ENCODE results near the gene MINDY3.
"Not testable (repeated sequence)": the region's sequence is repeated elsewhere in the genome, so short reads cannot be mapped to it uniquely, and the experiment has no call there.

MINDY3 gene

DNA sequence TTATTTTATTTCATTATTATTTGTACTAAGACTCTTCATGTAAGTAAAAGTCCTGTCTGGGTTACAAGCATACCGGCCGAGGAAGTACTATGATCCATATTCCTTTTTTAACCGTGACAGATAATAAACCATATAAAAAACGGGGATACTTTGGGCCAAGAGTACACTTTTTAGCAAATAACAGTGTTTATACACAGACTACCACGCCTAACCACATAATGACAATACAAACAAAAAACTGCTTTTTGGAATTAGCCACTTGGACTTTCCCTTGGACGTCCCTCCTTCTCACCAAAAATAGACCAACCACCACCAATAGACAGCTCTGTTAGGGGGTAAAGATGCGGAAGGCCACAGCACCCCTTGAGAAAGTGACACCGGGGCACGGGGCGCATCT, 800 bp downstream of the MINDY3 start:
- H3K4me3 ChIP-seq (ENCODE audit: low read length): peak overlapping the region; percentile 94
- no peak for DNase-seq (ENCODE audit: low read depth, low spot score)

DNA sequence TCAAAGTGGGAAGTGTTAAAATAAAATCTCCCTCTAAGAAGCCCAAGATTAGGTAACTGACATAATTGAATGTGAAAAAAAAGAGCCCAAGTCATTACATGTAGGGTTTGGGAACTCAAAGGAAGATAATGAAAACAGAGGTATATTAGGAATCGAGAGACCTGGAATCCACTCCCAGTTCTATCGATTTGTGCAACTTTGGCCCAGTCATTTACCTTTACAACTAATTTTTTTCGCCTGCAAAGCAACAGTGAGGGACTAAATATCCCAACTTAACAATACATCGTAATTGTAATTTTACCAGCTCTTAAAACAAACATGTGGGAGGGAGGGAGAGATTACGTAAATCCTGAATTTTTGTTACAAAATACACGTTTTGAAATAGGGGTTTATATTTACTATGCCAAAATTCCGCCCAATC, 1.4 kb downstream of the MINDY3 start:
- no peak for DNase-seq (ENCODE audit: low read depth, low spot score)
- H3K4me3 ChIP-seq (ENCODE audit: low read length): no peak overlapping the region; the same call in 1 of the 2 replicates

DNA sequence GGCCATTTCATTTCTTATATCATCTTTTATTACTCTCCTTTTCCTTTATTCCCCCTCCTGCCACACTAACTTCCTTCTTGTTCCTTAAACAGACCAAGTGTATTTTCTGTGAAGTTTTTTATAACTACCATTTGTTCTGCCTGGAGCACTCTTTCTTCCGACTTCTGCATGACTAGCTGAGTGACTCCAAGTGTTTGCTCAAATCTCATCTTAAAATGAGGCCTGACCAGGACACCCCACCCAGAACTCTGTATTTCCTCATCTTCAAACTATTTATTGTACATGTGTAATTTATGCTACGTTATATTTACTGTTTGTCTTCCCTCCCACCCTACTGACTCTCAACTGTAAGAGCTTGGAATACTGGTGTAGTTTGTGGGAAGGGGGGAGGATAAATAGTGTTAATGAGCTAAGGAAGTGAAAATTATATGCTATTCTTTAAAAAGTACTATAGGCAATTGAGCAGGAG, 3.2 kb downstream of the MINDY3 start:
- H3K4me3 ChIP-seq (ENCODE audit: low read length): no peak overlapping the region
- no peak for DNase-seq (ENCODE audit: low read depth, low spot score)

DNA sequence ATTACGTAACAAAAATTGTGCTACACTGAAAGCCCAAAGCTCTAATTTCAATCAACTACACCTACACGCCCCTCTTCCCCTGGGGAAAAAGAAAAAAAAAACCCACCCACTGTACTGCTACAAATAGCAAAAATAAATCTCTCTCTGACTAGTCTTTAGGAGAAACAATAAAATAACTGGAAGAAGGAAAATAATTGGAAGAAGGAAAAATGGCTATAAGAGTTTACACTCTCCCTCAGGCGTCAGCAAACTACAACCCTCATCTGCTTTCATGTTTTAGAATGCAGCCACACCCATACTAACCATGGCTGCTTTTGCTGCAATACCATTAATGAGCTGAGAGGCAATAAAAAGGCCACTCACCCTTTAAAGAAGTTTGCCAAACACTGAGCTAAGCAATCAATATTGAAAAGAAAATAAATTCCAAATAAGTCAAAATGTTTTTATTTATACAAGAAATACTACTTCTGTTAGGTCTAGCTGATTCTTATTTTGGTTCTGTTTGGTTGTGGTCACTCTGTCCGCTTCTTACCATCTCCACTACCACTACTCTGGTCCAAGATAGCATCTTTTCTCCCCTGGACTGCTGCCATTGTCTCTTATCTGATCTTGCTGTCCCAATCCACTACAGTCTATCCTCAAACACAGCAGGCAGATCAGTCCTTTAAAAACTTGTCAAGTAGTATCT, 3.8 kb downstream of the MINDY3 start:
- no peak overlapping the region for H3K4me3 ChIP-seq (ENCODE audit: low read length)
- DNase-seq (ENCODE audit: low read depth, low spot score): no peak

DNA sequence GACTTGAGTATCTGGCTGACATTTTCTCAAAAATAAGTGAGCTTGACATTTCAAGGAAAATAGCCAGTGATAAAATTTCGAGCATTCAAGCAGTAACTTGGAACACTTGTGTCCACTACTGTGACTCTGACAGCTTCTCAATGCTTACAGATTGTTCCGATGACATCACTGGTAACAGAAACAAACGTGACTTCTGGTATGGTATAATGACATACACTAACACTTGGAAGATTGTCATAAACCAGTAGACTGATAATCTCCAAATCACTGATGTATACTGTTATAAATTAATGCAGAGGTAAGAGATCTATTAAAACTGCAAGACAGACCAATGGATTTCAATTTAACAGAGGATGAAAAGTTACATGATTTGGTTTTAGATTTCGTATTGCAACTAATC, 6.5 kb downstream of the MINDY3 start:
- no peak overlapping the region for H3K4me3 ChIP-seq (ENCODE audit: low read length)
- no peak for DNase-seq (ENCODE audit: low read depth, low spot score)

DNA sequence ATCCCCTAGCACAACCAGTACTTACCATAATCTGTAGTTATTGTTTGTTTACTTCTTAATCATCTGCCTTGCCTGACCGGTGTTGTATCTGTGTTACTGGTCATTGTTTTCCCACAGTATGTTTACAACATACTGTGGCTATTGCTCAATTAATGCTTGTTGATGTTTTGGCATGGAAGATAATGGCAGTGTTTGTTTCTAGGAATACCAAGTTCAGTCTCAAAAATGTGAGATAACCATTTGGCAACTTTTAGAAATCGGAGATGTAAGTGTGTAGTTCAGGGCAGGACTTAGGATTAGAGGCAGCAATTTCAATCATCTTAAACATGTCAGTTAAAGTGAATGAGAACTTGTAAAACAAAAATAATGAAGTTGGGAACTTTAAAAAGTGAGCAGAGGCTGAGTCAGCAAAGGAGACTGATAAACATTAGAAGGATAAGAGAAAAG, 8.2 kb downstream of the MINDY3 start:
- DNase-seq (ENCODE audit: low read depth, low spot score): no peak

DNA sequence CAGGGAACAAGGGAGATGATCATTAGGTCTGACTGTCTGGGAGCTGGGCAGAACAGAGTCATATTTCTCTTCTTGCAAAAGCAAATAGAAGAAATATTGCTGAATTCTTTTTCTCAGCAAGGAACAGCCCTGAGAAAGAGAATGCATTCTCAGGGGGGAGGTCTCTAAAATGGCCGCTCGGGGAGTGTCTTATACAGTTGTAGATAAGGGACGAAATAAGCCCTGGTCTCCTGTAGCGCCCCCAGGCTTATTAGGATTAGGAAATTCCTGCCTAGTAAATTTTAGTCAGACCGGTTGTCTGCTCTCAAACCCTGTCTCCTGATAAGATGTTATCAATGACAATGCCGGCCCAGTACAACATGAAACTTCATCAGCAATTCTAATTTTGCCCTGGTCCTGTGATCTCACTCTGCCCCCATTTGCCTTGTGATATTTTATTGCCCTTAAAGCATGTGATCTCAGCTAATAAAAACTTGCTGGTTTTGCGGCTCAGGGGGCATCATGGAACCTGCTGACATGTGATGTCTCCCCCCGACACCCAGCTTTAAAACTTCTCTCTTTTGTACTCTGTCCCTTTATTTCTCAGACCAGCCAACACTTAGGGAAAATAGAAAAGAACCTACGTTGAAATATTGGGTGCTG, 9.8 kb downstream of the MINDY3 start:
- not testable (repeated sequence) for H3K4me3 ChIP-seq (ENCODE audit: low read length); DNase-seq (ENCODE audit: low read depth, low spot score)

More for the DNA sequence above, 8.2 kb downstream of the MINDY3 start:
- no peak overlapping the region for H3K4me3 ChIP-seq (ENCODE audit: low read length)

DNA sequence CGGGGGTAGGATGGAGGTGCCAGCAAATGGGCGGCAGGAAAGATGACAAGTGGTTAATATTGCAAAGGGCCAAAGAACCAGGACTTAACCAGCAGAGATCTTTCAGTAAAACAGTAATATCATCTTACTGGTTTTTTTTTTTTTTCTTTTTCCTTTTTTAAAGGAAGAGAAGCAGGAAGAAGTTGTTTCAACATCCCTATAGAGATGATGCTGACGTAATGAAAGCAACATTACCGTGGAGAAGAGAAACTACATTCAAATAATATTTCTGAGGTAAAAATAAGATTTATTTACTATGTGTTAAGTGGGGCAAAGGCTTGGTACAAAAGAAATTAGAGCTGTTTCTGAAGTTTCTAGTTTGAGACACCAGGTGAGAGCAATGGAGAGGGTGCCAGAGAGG, 11.0 kb downstream of the MINDY3 start:
- H3K4me3 ChIP-seq (ENCODE audit: low read length): no peak overlapping the region
- no peak for DNase-seq (ENCODE audit: low read depth, low spot score)

DNA sequence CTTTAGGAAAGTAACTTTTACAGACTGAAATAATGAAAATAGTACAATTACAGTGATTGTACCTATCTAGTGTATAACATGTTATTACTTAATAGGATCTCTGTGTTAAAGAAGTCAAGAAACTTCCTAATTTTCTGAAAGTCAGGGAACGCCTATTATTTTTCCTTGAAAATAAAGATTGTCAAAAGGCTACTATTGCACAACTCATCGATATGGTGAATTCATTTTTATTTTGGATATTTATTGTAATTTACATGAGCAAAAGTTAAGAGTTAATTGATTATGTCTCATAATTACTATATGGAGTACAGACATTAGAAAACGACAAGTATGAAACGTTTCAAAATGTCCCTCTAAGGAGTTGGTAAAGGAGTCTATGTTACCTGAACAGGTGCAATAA, 12.8 kb downstream of the MINDY3 start:
- no peak for DNase-seq (ENCODE audit: low read depth, low spot score)
- no peak overlapping the region for H3K4me3 ChIP-seq (ENCODE audit: low read length)

DNA sequence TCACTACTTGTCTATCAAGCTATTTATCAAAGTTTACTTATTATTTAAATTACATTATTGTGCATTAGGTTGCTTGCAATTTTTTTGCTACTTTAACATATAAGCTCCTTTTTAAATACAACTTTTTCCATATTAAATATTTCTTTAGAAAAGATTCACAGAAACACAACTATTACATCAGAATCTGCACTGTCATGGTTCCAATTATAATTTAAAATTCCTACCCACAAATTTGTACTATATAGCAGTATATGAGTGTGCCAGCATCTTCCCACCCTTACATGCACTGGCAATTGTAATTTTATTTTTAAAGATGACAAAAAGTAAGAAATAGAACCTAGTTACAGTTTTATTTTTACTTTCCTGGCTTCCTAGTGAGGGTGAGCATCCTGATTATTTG, 15.8 kb downstream of the MINDY3 start:
- no peak overlapping the region for H3K4me3 ChIP-seq (ENCODE audit: low read length)
- DNase-seq (ENCODE audit: low read depth, low spot score): no peak

DNA sequence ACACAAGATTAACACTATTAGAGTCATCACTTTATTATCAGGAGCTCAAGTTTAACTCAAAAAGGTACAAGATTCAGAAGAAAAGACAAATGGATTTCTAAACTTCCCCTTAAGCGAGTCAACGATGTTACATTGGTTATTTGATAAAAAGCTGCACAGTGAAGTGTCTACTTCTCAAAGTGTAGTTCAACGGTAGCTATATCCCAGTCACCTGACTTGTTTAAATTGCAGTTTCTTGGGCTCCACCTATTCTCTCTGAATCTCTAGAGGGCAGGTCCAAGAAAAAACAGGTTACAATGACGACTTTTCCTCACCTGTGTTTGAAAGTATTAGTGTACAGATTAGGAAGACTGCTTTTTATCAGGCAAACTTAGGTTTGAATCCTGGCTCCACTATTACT, 16.6 kb downstream of the MINDY3 start:
- H3K4me3 ChIP-seq (ENCODE audit: low read length): no peak overlapping the region
- DNase-seq (ENCODE audit: low read depth, low spot score): no peak

DNA sequence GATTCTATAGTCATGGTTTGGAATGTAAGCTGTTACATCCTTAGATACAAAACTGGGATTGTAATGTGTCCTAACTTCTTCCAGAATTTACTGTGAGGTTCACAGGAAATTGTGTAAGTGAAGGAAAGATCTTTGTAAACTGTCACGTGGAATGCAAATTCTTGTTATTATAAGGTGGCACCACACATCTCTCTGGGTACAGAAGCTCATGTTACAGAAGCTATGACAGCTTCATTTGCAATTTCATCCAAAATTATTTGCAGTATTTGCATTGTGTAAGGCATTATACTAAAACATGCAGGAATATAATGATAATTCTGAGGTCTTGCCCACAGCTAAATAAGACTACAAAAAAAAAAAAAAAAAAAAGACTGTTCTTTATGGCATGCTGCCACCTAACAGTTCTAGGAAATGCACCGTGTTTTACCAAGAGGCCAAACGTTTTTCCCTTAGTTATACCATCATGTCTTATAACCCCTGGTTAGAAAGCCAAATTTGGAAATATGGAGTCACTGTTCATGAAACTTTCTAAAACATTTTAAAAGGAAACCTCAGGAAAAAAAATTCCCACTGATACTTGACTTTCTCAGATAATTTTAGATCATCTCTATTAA, 17.6 kb downstream of the MINDY3 start:
- DNase-seq (ENCODE audit: low read depth, low spot score): no peak
- H3K4me3 ChIP-seq (ENCODE audit: low read length): no peak overlapping the region

DNA sequence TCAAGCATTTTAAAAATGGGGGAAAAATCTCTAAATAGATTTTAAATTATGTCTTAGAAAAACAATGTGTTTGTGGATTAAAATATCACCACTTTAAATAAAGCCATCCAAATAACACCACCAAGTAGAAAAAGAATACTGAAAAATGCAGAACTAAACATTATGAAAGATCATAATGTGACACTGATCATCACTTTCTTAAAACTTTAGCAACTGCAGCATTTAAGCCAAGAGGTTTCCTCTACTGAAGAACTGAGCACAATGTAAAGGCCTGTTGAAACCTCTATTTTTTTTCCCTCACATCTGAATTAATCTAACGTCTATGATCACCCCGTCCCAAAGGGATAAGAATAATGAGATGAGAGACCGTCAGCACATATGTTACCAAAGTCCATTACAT, 18.6 kb downstream of the MINDY3 start:
- DNase-seq (ENCODE audit: low read depth, low spot score): no peak
- no peak overlapping the region for H3K4me3 ChIP-seq (ENCODE audit: low read length)

DNA sequence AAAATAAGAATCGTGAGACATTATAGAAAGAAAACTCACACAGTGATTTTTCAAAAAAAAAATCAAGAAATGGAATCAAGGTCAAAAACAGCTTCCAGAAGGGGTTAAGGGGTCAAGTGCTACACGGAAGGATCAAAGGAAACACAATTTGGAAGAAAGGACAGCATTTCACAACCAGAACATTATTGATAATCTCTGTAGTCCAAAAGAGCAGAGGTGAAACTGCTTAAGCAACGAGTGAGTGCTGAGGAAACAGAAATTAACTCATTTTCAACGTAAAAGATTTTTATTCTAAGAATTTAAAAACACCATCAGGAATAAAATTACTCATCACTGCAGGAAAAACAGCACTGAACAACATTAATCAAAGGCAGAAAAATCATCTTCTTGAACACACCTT, 23.5 kb downstream of the MINDY3 start:
- no peak overlapping the region for H3K4me3 ChIP-seq (ENCODE audit: low read length)
- DNase-seq (ENCODE audit: low read depth, low spot score): no peak

DNA sequence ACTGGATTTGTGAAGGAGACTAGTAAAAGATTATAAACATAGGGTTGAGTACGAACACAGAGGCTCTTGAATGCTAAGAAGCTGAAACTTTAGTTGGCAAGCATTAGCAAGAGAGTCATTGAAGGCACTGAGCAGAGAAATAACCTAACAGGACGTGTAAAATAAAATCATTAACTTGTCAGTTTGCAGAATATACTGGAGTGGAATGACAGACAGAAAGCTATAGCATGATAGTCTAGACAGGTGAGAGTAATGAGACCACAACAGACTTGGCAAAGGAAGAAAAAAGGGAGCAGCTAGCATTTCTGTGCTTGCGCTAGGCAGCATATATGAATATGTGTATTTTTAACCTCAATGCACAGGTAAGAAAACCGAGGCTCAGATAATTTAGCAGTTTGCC, 30.8 kb downstream of the MINDY3 start:
- no peak for DNase-seq (ENCODE audit: low read depth, low spot score)

DNA sequence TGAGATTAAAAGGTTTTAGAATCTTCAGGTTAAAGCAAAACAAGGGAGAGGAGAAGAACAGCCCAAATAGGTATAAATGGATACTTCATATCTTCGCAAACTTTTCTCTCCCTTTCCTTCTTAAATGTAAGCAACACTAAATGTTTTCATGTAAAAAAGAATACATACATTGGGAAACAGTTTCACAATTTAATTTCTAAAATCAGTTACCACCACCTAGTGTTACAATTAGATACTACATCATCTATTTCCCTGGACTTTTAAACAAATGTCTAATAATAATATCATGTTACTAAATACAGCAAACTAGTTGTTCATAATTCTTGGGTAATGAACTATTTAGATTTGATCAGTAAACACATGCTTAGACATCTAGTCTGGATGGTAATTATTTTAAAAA, 35.8 kb downstream of the MINDY3 start:
- no peak overlapping the region for H3K4me3 ChIP-seq (ENCODE audit: low read length)
- no peak for DNase-seq (ENCODE audit: low read depth, low spot score)

More for the DNA sequence above, 30.8 kb downstream of the MINDY3 start:
- H3K4me3 ChIP-seq (ENCODE audit: low read length): no peak overlapping the region

DNA sequence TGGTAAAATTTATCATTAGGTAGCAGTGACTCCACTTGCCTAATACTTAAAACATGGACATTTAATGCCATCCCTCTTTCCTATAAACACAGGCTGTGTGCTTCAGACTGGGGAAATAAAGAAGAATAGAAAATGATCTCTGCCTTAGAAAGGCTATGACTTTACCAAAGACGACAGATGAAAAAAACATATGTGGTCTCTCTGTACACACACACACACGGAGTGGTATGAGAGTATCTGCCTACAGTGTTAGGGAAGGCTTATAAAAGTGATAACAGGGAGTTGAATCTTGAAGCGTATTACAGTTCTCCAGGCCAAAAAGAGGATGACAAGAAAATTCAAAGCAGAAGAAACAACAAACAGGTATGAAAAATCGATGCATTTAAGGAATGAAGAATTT, 38.2 kb downstream of the MINDY3 start:
- no peak overlapping the region for H3K4me3 ChIP-seq (ENCODE audit: low read length)
- no peak for DNase-seq (ENCODE audit: low read depth, low spot score)

DNA sequence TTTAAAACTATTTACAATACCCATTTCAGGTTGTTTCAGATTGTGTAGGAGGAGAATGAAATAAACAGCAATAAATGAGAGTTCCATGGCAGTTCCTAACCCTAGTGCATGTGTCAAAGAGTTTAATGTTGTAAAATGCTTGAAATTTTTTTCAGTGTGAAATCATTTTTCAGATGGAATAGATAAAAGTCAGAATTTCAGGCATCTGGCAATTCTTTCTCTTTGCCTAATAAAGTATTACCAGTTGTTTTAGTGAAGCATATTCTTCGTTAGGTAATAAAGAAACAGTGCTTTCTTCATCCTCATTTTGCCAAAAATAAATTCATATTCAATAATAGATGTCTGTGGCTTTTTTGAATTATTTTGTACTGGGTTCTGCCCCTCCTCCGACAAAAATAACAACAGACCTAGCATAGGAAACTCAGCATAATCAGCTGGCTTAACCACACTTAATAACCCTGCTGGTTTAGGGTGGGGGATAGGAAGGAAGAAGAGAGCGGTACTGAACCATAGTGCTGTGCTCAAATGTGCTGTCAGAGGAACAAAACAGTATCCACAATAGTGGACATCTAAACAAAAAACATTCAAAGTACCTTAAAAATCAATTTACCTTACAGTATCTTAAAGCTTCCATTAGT, 39.1 kb downstream of the MINDY3 start:
- DNase-seq (ENCODE audit: low read depth, low spot score): no peak
- H3K4me3 ChIP-seq (ENCODE audit: low read length): no peak overlapping the region

DNA sequence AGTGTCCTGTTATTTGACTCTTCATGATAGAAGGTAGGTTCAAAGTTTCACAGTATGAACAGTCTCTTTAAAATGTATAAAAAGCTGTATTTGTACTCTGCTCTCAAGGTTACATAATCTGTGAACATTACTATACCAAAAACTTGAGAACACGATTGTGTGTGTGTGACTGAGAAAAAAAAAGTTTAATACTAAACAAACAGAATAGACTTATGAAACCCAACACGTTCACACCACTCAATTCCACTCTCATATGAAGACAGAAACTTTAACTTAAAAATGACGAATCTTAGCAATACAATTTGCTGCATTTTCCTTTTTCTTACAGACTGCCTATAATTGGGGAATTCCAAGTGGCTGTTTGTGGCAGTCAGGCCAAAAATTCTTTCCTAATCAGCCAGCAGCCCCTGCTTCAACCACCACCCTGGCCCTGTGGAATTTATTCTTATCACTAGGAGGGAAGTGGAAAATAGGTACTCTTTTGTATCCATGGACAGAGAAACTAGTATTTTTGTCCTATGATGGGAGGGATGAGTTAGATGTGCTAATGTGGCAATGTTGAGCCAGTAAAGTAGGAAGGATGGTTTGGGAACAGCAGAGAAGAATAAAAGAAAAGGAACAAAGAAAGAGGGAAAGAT, 42.8 kb downstream of the MINDY3 start:
- no peak for DNase-seq (ENCODE audit: low read depth, low spot score)
- H3K4me3 ChIP-seq (ENCODE audit: low read length): no peak overlapping the region
